ENCODE data around the gene ACER3.

DNA sequence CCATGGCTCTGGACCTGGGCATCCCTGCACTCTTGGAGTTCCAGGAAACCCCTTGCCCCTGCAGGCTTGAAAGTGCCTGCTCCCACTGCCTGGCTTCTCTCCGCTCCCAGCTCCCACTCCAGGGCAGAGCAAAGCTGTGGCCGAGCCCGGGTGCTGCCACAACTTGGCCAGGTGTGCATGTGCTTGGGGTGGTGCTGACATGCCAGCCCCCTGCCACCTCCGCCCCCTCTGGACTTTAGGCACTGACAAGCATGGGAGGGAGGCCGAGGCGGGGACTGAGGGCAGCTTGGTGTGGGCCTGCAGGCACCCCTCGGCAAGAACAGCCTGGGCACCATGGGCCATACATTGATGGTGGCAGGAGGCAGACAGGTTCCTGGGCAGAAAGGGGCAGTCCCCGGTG lies 117.1 kb downstream of the ACER3 start:
- TF ChIP-seq, protein P1, sequence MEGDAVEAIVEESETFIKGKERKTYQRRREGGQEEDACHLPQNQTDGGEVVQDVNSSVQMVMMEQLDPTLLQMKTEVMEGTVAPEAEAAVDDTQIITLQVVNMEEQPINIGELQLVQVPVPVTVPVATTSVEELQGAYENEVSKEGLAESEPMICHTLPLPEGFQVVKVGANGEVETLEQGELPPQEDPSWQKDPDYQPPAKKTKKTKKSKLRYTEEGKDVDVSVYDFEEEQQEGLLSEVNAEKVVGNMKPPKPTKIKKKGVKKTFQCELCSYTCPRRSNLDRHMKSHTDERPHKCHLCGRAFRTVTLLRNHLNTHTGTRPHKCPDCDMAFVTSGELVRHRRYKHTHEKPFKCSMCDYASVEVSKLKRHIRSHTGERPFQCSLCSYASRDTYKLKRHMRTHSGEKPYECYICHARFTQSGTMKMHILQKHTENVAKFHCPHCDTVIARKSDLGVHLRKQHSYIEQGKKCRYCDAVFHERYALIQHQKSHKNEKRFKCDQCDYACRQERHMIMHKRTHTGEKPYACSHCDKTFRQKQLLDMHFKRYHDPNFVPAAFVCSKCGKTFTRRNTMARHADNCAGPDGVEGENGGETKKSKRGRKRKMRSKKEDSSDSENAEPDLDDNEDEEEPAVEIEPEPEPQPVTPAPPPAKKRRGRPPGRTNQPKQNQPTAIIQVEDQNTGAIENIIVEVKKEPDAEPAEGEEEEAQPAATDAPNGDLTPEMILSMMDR (IDR thresholded peaks at IDR 0.05; ENCODE audit: poor library complexity) = no peak
- TF ChIP-seq EZH2phosphoT487 (IDR thresholded peaks at IDR 0.05; ENCODE audit: low read depth, severe bottlenecking, unreplicated experiment) (no peak), EZH2 (IDR thresholded peaks at IDR 0.05; ENCODE audit: borderline replicate concordance) (no peak)

Data from hepatocyte (in vitro differentiated cells).